ENCODE data around the gene CYP19A1.

Gene CYP19A1

GRCh38 chr15:51378406-51378805 is 40.0 kb upstream of the CYP19A1 start:
- Histone ChIP-seq H3K4me1 (ENCODE audit: control insufficient read depth, insufficient read depth, low read length) (no peaks in the 10 kb centered on the region), H3K4me3 (ENCODE audit: low read depth, low read length) (no peak overlapping the region), H3K36me3 (ENCODE audit: control insufficient read depth in 2 of 2, insufficient read depth in 1 of 2, low read length in 2 of 2) (no peaks in the 10 kb centered on the region), H3K27ac (ENCODE audit: extremely low read depth, low read depth, low read length) (no peak overlapping the region), H3K9me3 (ENCODE audit: control insufficient read depth, insufficient read depth, low read depth, low read length) (no peaks in the 10 kb centered on the region)
- TF ChIP-seq, protein P1, sequence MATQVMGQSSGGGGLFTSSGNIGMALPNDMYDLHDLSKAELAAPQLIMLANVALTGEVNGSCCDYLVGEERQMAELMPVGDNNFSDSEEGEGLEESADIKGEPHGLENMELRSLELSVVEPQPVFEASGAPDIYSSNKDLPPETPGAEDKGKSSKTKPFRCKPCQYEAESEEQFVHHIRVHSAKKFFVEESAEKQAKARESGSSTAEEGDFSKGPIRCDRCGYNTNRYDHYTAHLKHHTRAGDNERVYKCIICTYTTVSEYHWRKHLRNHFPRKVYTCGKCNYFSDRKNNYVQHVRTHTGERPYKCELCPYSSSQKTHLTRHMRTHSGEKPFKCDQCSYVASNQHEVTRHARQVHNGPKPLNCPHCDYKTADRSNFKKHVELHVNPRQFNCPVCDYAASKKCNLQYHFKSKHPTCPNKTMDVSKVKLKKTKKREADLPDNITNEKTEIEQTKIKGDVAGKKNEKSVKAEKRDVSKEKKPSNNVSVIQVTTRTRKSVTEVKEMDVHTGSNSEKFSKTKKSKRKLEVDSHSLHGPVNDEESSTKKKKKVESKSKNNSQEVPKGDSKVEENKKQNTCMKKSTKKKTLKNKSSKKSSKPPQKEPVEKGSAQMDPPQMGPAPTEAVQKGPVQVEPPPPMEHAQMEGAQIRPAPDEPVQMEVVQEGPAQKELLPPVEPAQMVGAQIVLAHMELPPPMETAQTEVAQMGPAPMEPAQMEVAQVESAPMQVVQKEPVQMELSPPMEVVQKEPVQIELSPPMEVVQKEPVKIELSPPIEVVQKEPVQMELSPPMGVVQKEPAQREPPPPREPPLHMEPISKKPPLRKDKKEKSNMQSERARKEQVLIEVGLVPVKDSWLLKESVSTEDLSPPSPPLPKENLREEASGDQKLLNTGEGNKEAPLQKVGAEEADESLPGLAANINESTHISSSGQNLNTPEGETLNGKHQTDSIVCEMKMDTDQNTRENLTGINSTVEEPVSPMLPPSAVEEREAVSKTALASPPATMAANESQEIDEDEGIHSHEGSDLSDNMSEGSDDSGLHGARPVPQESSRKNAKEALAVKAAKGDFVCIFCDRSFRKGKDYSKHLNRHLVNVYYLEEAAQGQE (tag by site-specific recombination; IDR thresholded peaks at IDR 0.05), result no peak
- TF ChIP-seq, protein P2, sequence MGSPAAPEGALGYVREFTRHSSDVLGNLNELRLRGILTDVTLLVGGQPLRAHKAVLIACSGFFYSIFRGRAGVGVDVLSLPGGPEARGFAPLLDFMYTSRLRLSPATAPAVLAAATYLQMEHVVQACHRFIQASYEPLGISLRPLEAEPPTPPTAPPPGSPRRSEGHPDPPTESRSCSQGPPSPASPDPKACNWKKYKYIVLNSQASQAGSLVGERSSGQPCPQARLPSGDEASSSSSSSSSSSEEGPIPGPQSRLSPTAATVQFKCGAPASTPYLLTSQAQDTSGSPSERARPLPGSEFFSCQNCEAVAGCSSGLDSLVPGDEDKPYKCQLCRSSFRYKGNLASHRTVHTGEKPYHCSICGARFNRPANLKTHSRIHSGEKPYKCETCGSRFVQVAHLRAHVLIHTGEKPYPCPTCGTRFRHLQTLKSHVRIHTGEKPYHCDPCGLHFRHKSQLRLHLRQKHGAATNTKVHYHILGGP (tag by site-specific recombination; IDR thresholded peaks at IDR 0.05), result no peak
- TF ChIP-seq ZNF266 (tag by site-specific recombination; IDR thresholded peaks at IDR 0.05; ENCODE audit: low read depth) (no peak), ZNF600 (tag by site-specific recombination; IDR thresholded peaks at IDR 0.05) (no peak), EGR2 (tag by site-specific recombination; IDR thresholded peaks at IDR 0.05; ENCODE audit: low read depth) (no peak), ZNF660 (tag by site-specific recombination; IDR thresholded peaks at IDR 0.05) (no peak), ZNF544 (tag by site-specific recombination; IDR thresholded peaks at IDR 0.05) (no peak)
- ChIA-PET POLR2A (no interaction called here), CTCF (interaction anchor here (1.7 to 2.0 kb wide), 2 partner anchors 9 to 25 kb away, joined by 5 to 6 read pairs; no protein-coding TSS in a partner anchor)

DNA sequence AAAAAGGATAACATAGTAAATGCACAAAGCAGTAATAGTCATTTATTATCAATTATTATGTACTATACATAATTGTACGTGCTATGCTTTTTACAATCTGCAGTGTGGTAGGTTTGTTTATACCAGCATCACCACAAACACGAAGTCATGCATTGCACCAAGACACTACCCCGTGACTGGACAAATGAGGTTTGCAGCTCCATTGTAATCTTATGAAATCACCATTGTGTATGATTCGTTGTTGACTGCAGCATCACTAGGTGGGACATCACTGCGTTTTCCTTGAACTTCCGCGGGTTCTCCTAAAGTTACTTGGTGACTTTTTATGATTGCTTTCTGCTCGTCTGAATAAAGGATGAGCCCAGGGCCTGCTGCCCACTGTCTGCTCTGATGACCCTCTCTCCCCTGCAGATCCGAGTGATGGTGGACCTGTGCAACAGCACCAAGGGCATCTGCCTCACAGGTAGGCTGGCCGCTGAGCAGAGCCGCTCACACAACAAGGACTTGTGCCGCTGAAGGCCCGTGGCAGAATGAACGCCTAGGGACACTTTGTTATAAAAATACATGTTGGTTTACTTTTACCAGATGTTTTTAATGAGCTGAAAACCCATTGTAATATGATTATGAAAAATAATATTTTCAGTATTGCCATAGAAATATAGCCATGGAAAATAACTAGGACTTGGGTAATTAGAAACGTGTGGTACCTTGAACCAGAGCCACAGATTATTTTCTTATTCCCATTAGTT is 38.8 kb upstream of the CYP19A1 start:
- Histone ChIP-seq H3K4me3 (ENCODE audit: low read depth, low read length) (no peak overlapping the region), H3K4me1 (ENCODE audit: control insufficient read depth, insufficient read depth, low read length) (no peaks in the 10 kb centered on the region), H3K27ac (ENCODE audit: extremely low read depth, low read depth, low read length) (no peak overlapping the region), H3K9me3 (ENCODE audit: control insufficient read depth, insufficient read depth, low read depth, low read length) (no peaks in the 10 kb centered on the region), H3K36me3 (ENCODE audit: control insufficient read depth in 2 of 2, insufficient read depth in 1 of 2, low read length in 2 of 2) (no peaks in the 10 kb centered on the region)
- CTCF ChIA-PET, result interaction anchor here (1.0 to 2.0 kb wide), 5 partner anchors 26 to 244 kb away, joined by 3 to 6 read pairs (median 3); no protein-coding TSS in a partner anchor
- POLR2A ChIA-PET, result no interaction called here
- TF ChIP-seq ZNF302 (tag by site-specific recombination; IDR thresholded peaks at IDR 0.05; ENCODE audit: low read depth) (no peak), ZNF580 (tag by site-specific recombination; IDR thresholded peaks at IDR 0.05) (no peak), ZNF660 (tag by site-specific recombination; IDR thresholded peaks at IDR 0.05) (no peak), ZNF112 (tag by site-specific recombination; IDR thresholded peaks at IDR 0.05) (no peak), ZNF146 (tag by site-specific recombination; IDR thresholded peaks at IDR 0.05) (no peak), ZNF423 (tag by site-specific recombination; IDR thresholded peaks at IDR 0.05) (no peak), TSHZ1 (tag by site-specific recombination; IDR thresholded peaks at IDR 0.05; ENCODE audit: borderline replicate concordance) (no peak), KLF7 (tag by site-specific recombination; IDR thresholded peaks at IDR 0.05; ENCODE audit: borderline replicate concordance) (no peak), ZNF394 (tag by site-specific recombination; IDR thresholded peaks at IDR 0.05; ENCODE audit: borderline replicate concordance) (no peak), ZNF132 (tag by site-specific recombination; IDR thresholded peaks at IDR 0.05; ENCODE audit: borderline replicate concordance) (no peak), ZNF335 (tag by site-specific recombination; conservative IDR thresholded peaks at IDR 0.05) (no peak), ZNF555 (tag by site-specific recombination; conservative IDR thresholded peaks at IDR 0.05) (no peak)
- TF ChIP-seq, protein P3, sequence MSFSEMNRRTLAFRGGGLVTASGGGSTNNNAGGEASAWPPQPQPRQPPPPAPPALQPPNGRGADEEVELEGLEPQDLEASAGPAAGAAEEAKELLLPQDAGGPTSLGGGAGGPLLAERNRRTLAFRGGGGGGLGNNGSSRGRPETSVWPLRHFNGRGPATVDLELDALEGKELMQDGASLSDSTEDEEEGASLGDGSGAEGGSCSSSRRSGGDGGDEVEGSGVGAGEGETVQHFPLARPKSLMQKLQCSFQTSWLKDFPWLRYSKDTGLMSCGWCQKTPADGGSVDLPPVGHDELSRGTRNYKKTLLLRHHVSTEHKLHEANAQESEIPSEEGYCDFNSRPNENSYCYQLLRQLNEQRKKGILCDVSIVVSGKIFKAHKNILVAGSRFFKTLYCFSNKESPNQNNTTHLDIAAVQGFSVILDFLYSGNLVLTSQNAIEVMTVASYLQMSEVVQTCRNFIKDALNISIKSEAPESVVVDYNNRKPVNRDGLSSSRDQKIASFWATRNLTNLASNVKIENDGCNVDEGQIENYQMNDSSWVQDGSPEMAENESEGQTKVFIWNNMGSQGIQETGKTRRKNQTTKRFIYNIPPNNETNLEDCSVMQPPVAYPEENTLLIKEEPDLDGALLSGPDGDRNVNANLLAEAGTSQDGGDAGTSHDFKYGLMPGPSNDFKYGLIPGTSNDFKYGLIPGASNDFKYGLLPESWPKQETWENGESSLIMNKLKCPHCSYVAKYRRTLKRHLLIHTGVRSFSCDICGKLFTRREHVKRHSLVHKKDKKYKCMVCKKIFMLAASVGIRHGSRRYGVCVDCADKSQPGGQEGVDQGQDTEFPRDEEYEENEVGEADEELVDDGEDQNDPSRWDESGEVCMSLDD (tag by site-specific recombination; IDR thresholded peaks at IDR 0.05), result no peak
- TF ChIP-seq, protein P4, sequence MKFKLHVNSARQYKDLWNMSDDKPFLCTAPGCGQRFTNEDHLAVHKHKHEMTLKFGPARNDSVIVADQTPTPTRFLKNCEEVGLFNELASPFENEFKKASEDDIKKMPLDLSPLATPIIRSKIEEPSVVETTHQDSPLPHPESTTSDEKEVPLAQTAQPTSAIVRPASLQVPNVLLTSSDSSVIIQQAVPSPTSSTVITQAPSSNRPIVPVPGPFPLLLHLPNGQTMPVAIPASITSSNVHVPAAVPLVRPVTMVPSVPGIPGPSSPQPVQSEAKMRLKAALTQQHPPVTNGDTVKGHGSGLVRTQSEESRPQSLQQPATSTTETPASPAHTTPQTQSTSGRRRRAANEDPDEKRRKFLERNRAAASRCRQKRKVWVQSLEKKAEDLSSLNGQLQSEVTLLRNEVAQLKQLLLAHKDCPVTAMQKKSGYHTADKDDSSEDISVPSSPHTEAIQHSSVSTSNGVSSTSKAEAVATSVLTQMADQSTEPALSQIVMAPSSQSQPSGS (tag by site-specific recombination; IDR thresholded peaks at IDR 0.05; ENCODE audit: low read depth), result no peak
